Activated CD4-positive, alpha-beta T cell treated with anti-CD3 and anti-CD28 coated beads, Interleukin-10, Interleukin-2, amounts not matched to agents 100 ng/mL and 50 ng/mL, durations not matched to agents 16 hours and 8 hours (primary cell): ENCODE measurements around the gene LGR6.
A peak's percentile ranks its signal among the peaks of the same experiment; 100 is the strongest.
"Not testable (repeated sequence)": the region's sequence is repeated elsewhere in the genome, so short reads cannot be mapped to it uniquely, and the experiment has no call there.

Experiments used
- DNase-seq: peaks from one replicate; pipeline ENCODE4 v3.0.0-alpha.2; 2020

Gene LGR6

DNA sequence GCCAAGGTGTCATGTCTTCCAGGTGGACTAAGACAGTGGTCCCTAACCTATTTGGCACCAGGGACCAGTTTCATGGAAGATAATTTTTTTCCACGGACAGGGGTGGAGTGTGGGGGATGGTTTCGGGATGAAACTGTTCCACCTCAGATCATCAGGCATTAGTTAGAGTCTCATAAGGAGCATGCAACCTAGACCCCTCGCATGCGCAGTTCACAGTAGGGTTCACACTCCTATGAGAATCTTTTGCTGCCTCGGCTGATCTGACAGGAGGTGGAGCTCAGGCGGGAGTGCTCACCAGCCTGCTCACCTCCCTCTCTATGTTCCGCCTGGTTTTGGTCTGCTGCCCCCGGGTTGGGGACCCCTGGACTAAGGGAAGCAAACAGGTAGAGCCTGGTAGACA lies 30.9 kb downstream of the LGR6 start:
- no peak for DNase-seq

DNA sequence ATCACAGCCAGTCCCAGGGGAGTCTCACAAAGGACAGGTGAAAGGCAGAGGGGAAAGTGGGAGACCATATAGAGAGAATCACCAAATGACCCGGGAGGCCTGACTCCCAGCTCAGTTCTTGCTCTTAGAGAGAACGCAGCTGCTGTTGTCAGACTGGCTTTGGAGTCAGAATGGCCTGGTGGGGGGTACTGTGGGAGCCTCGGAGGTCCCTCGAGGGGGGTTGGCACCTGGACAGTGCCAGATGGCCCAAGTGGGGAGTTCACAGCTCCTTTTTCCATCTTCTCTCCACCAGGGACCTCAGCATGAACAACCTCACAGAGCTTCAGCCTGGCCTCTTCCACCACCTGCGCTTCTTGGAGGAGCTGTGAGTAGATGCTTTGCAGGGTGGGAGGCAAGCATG lies 31.5 kb downstream of the LGR6 start:
- no peak for DNase-seq

DNA sequence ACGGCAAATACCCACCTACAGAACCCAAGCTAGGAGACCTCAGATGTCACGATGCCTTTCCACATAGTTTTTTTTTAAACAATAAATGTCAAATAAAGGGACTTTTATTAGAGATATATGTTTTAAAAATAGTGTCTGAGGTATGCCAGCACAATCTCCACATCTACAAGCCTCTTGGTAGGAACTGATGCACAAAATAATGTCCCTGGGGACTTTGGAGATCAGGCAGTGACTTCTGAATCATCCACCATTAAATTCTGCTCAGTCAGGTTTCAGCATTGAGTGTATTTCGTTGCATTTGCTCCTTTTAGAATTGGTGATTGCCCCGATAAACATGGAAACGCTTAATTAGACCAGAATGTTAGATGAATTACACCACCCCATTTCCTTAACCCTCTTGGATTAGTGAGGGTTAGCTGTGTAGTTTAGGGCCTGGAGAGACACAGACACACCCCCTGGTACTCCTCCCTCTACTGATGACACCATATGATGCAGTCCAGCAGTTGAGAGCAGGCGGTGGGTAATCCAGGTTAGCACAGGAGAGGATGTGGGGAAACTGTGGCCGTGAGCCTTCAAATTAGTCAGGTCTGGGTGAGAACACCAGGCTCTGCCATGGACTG lies 33.6 kb downstream of the LGR6 start:
- DNase-seq: no peak

DNA sequence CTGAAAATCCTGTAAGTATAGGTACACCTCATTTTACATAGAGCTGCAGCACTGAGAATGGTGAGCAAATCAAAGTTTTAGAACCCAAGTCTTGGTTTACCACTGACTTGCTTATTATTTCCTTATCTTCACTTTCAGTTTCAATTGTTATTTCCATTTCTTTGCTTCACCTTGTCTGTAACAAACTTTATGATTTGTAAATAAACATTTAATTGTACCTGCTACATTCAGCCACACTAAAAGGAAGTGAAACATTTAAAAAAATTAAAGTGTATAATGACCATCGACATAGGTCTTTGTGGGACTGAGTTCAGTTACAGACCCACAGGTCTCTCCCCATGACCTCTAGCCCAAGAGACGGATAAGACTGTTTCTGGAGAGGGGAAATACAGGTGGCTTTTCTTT lies 34.4 kb downstream of the LGR6 start:
- no peak for DNase-seq

DNA sequence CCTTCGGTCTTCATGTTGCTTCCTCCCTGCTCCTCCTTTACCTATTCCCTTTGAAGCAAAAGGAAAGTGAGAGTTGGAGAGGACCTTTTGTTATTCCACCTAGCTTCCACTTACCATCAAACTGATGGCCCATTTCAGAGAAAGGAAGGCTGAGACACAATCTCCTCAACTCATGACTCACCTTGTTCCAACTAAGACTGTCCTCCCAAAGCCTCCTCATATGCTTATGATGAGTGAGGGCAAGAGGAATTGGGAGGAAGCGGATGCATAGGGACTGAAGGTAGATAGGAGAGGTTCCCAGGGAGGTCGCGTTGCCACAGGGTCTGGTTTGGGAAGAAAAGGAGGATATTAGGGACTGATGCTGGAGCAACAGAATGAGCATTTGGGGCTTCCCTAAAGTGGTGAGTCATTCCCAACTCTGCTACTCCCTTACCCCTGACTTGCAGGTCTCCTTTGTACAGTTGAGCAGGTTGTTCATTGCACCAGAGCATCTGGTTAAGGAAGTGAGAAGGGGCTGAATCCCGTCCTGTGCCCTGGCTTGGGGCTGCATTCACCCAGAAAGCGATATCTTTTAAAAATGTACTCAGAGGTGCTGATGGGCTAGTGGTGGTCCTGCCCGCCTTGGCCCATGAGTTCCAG lies 35.0 kb downstream of the LGR6 start:
- DNase-seq: peak; percentile 9

DNA sequence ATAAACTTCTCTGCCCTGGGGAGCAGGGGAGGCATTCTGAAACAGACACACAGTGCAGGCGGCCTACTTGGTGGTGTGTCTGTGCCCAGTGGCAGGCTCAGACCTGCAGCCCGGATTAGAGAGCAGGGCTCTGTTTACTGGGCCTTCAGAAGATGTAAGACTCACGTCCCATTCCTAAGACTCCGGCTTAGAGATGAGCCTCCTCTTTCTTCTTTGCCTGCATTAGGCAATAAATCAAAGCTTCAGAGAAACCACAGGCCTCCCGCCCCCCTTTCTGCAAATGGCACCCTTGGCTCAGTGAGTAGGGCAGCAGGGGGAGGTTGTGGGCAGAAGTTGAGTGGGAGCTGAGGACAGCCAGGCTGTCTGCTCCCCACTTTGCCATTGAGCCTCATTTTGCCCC lies 35.8 kb downstream of the LGR6 start:
- no peak for DNase-seq

DNA sequence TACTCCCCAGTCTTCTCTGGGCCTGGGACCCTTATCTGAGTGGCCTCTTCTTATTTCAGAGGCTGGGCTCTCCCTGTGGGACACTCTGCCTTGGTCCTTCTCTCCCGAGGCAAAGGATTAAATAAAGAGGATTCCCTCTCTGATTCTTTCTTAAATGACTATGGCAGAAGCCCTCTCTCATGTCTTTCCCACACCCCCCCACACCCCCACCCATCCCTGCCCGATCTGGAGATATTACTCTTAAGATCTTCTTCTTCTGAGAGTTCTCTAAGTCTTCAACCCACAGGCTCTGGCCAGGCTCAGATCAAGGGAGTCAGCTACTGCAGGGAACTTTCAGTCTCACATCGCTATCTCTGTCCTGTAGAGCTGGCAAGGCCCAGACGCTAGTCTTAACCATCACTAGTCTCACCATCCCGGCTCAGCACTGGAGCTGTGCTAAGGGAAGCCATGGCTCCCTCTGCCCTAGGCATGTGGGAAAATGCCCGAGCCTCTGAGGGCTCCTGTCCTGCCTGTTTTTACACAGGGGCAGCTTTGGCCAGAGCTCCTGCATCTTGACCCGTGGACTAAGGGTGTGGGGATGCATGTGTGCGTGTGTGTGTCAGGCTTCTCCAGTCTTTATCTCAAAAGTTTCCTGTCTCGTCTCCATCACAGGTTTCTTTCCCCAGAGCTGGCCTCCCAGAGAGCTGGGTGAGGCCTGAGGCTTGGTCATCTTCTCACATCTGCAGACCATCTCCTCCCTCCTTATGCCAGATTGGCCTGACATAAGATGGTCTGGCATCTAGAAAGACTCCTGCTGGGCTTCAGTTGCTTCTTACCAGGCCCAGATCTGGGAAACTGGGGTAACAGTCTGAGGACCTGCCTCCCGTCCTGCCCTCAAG lies 36.7 kb downstream of the LGR6 start:
- no peak for DNase-seq

DNA sequence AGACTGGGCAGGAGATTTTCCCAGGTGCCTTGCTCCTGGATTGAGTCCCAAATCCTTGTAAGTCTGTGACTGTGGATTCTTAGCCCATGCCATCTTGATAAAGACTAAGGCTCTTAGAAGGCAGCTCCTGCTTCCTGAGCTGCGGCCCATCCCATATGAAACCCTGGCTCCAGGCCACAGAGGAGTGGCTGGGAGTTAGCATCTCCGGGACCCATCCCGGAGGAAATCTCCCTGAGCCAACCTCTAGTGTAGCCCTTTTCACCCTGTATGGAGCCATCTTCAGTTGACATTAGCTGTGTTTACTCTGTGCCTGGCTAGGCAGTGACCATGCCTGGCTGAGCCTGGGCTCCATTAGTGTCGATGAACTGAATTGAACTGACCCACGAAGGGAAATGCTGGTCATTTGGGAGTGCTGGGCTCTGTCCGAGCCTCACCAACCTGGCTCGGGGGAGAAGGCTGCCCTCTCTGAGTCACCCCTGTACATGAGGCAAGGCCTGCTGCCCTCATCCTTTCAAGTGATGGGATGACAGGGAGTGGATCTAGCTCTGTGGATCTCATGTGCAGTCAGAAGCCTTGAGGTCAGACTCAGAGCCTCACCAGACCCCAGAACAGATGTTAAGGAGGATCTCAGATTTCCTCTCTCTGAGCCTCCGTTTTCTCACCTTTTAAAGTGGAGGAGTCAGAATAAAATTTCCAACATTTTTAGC lies 37.5 kb downstream of the LGR6 start:
- DNase-seq: no peak

DNA sequence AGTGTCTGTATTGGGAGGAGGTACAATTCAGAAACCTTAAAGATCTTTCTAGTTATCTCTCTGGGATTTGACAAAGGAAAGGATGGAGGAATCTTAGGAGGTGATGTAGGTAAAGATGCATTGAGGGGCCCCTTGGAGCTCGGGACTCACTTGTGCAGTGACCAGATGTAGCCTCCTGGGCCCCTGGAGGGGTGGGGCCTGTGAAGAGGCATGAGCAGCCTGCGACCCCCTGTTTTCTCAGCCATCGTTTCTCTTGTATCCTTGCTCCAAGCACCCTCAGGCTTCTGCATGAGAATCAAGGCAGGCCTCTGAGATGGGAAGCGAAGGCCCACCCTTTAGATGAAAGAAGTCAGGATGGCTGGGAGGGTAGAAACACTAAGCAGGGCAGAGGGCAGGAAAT lies 39.6 kb downstream of the LGR6 start:
- no peak for DNase-seq

DNA sequence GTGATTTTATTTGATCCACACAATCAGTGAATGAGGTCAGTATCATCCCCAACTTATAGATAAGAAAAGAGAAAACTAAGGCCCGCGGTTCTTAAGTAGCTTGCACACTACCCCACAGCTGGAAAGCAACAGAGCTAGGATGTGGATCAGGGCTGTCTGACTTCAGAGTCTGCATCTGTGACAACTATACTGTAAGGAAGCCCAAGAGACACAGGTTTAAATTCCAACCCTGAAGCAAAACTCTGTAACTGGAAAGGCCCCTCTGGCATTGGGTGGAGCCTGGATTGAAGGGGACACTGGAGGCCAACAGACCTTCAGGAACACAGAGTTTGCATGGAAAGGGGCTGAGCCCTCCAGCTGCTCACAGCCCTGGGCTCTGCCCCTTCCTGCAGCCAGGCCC lies 40.2 kb downstream of the LGR6 start:
- no peak for DNase-seq

DNA sequence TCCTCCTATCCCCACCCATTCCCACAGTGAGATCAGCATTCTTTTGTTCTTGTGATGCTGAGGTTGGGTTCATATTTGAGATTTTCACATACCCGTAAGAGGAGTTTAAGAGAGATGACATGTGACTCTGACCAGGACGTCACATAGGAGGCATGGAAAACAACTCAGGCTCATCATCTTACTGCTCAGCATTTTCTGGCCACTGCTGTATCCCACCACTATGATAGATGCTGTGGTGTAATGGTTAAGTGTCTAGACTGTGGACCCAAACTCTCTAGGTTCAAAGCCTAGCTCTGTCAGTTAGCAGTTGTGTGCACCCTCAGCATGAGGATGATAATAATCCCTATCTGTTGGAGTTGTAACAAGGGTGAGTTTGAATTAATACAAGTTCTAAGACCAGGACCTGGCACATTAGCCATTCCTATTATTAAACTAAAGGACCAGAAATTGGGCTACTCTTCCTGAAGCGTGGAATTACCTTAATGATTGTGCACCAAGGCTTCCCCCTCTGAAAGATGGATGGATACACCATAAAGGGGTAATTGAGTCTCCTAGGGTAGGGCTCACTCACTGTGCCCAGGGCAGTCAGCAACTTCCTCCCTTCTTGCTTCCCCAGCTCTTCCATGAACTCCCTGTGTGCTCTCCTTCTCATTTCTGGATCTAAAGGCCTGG lies 40.9 kb downstream of the LGR6 start:
- no peak for DNase-seq

DNA sequence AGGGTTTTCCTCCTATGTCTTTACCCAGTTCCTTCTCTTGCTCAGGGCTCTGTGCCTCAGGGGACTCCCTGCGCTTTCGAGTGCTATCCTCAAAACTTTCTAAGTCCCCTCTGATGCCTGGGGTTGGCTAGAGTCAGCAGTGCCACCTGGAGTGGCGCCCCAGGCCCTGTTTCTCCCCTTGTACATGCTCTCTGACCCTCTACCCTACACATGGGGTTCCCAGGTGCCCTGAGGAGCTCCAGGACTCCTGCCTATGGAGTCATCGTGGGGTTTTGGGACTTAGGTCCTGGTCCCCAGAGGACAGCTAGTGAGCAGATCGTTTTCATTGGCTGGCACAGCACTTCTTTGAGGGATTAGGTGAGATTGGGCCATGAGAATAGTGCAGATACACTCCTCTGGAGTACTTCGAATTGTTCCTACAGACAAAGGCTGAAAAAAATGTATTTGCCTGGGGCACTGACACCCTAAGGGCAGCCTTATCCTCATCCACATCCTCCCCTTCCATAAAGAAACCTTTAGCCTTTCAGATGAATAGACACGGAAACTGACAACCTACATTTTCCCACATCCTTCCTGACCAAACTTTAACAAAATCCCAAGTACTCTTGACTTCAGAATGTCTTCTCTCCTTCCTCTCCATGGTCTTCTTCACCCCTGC lies 41.5 kb downstream of the LGR6 start:
- DNase-seq: no peak

DNA sequence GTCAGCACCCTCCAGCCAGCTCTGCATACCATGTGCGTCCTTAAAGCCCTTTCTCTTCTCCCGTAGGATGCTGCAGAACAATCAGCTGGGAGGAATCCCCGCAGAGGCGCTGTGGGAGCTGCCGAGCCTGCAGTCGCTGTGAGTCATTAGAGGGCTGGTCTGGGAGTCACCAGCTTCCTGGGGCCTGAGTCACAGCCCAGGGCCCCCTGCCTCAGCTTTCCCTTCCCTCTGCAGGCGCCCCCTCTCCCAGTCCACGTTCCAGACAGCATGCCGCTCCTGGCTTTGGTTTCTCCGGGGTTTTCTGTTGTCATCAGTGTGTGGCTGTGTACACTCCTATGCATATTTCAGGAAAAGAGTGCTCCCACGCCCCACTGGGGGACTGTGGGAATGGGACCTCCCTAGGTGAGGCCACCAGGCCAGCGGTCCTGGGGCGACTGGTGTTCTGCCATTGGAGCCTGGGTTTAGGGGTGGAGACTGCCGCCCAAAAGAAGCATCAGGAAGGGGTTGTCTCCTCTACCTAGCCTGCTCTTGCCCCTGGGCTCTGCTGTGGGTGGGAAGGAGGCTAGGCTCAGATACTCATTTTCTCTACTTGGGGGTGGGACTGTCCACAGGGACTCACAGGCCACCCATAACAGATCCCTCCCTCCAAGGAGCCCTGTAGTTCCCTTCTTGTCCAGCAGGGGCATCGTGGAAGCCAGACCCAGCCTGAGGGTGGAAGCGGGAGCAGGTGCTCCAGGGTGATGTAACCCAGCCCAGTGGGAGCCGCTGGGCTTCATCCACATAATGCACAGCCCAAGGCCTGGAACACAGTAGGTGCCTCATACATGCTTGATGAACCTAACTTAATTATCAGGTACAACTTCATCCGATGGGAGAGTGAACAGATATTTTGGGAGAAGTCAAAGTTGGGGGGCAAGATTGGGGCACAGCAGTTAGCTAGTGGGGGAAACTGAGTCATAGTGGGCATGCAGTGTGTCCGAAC lies 42.5 kb downstream of the LGR6 start:
- peak; percentile 77 for DNase-seq

DNA sequence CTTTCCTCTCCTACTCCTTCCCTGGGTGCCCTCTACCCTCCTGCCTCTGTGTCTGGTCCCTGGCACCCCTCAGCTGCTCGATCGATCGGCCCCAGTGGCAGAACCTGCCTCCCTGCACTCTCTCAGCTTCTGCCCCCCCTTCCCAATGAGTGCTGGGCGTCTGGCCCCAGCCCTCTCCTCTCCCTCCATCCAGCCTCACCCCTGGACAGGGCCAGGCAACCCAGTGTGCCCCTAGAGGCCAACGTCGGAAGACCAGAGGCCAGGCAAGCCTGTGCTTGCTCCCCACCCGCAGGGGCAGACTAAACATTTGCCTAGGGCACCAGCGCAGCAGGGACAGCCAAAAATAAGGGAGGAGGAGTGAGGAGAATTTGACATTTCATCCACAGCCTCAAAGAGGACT lies 43.5 kb downstream of the LGR6 start:
- DNase-seq: peak; percentile 46

DNA sequence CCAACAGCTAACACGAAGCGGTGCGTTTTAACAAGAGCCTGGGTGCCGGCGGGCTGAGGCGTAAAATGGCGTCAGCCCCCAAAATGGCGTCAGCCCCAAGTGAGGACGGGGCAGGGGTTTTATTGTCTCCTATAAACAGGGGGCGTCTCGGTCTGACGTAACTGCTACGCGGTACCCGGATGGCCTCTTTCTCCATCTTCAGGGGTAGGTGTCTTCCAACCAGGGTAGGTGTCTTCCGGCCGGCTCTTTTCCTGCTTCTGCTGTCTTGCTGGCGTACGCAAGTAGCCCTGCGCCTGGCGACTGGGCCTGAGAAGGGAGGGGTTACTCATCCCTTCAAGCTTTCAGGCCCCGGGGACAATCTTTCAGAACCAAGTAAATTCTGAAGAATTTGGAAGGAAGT lies 45.3 kb downstream of the LGR6 start:
- DNase-seq: no peak

DNA sequence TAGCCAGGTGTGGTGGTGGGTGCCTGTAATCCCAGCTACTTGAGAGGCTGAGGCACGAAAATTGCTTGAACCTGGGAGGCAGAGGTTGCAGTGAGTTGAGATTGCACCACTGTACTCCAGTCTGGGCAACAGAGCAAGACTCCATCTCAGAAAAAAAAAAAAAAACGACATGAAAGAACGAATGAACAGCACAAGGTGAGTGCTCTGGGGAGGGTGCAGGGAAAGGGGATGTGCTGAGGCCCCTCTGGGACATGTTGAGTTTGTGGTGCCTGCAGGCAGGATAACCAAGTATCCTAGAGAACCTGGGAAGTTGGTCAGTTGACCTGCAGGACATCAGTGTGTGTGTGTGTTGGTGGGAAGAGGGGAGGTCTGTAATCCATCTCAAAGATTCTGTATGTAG lies 46.6 kb downstream of the LGR6 start:
- not testable (repeated sequence) for DNase-seq

DNA sequence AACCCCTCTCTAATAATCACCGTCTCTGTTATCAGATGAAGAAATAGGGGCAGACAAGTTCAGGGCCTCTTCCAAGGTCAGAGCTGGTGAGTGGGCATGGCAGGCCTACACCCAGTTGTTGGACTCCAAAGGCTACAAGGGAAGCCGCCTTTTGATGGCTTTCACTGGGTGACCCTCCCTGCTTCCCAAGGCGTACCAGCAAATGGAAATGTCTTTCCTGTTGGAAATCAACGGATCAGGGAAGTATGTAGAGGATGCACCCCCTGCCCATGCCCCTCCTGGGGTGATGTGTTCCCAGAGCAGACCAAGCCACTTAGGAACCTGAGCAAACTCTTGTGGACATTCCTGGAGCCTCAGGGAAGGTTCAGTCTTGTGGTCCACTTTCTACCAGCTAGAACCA lies 47.4 kb downstream of the LGR6 start:
- DNase-seq: no peak

DNA sequence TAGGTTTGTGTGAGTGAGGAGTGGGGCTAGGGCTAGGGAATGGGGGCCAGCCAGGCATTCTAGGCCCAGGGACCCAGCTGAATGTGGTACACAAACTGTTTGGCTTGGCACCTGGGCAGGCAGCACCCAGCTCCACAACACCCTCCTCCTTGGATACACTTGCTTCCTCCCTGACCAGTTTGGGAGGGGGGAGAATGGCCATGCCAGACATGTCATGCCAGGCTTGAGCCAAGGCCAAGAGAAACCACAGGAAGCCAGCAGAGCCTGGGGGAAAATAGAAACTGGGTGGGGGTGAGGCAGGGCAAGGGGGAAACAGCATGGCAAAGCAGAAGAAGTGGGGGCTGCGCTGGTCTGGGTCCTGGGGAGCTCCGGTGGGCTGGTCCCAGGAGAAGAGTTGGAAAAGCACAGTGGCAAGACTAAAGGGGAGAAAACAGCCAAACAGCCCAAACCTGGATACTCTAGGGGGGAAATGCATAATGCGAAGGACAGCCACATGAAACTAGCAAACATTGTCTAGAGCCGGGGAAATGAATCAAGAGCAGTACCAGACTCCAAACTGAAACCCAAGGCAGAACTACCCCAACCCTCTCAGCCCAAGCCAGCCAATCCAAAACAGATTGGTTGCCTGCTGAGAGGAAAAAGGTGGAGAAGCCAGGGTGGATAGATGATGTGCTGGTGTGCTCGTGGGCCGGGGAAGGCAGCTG lies 47.9 kb downstream of the LGR6 start:
- DNase-seq: no peak

DNA sequence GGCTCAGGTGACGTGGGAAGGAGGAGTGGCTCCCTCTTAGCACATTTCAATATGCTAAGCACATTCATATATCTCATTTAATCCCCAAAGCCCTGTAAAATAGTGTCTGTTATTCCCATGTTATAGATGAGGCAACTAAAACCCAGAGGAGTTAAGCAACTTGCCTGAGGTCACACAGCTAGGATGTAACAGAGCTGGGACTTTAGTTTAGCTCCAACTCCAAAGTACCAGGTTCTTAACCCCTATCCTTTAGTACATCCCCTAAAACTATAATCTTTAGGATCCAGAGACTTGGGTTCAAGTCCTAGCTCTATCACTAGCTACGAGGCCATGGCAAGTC lies 48.5 kb downstream of the LGR6 start:
- DNase-seq: no peak

DNA sequence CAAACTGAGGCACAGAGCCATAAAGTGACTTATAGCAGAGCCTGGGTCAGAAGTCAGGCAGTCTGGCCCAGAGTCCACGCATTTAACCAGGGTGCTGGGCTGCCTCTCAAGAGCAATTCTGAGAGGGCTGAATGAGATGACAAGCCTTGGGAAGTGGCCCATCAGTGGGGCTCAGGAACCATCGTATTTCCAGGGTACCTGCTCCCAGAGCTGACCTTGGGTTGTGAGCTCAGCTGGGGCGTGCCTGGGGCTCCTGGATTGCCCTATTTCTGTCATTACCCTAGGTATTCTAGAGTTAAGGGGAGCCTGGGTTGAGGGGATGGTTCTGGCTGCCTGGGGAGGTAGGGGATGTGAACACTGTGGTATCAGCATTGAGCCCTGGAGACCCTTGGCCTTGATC lies 49.4 kb downstream of the LGR6 start:
- no peak for DNase-seq

DNA sequence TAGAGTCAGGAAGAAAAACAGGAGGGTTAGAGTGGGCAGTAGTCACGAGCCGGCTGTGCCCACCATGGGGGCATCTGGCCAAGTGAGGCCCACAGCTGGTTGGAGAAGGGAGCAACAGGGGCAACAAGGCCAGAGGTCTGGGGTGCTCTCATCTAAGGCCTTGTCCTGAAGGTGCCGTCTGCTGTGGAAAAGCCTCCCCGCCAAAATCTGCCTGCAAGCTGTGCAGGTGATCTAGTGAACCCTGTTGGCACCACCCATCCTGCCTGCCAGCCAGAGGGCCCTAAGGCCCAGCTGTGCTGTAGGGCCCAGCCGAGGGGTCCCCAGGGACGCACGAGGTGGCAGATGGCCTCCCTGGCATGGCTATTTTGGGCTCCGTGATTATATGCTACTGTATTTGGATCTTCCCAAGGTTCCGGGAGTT lies 51.3 kb downstream of the LGR6 start:
- DNase-seq: no peak
